GM18508 (cell line): ENCODE results near the gene PABPN1L.

Source experiments
- ATAC-seq: cut with Tn5 transposase; IDR thresholded peaks from one replicate; pipeline ENCODE4 v1.9.1; 2021; ENCODE audit warnings: moderate number of reproducible peaks; ENCODE audit not compliant: insufficient read depth, unreplicated experiment

Gene PABPN1L

DNA sequence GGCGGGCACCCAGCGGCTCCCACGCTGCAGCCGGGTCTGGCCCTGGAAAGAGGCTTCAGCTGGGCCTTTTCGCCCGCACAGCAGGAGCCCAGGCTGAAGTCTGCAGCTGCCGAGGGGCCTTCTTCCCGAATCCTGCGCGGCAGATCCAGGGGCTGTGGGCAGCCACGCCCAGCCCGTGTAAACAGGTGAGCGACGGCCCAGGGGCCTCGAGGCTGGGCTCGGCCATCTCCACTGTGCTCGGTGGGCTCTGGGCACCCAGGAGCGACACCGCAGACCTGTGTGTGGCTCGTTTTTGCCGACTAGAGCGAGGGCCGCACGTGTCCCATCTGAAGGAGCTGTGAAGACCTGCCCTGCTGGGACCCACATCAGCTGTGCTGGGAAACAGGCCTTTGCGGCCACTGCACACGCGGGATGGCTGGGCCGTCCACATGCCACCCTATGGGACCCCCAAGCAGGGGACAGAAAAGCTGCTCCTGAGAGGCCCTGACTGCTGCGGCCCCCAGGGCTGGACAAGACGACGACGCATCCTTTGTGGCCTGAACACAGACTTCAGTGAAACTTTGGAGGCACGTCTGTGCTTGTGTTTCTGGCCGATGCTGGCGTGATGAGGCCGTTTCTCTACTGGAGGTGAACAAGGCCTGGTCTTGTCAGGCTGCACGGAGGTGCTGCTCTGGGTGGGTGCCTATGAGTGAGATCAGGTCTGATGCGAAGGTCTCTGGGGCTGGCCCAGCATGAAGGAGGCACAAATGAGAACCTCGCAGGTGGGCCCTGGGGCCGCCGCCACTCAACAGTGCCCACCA is 49.5 kb downstream of the PABPN1L start:
- no peak for ATAC-seq

DNA sequence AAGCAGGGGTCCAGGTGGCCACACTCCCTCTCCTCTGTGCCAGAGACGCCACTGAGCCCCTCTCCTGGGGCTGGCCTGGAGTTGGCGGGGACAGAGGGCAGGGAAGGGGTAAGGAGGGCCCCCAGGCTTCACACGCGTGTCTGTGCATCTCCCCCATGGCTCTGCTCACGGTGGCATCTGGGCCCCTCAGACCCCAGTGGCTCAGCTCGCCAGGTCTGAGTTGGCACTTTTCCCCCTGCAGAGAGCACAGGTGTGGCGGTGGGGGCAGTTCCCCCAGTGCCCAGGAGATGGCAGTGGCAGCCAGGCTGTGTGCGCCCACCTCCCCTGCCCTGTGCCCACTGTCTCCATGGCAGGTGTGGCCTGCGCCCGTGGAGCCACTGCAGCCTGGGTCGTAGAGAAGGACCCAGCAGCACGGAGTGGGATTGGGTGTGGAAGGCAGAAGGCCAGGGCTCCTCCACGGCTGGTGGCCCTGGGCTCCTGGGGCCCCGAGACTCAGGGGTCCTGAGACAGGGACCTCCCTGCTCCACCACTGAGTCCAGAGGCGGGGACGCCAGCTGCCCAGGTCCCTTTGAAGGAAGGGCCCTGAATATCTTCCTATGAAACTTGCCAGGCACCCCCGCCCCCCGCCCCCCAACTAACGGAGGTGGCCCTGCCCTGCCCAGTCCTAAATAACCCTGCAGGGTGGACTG is 50.4 kb downstream of the PABPN1L start:
- no peak for ATAC-seq

DNA sequence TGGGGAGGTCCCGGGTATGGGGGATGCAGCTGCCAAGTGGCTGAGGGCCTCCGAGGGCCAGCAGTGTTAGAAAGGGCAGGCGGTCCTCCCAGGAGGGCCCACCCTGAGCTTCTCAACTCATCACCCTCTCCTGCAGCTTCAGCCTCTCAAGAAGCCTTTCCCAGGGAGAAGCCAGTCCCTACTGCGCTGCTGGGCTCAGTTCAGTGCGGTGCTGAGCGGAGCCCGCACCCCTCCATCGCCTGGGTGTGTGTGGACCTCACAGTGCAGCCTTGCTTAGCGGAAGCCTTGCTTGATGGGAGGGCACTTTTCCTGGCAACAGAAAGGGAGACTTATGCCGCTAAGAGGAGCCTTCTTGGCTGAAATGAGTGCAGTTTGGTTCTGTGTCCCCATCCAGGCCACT is 51.2 kb downstream of the PABPN1L start:
- ATAC-seq = no peak

DNA sequence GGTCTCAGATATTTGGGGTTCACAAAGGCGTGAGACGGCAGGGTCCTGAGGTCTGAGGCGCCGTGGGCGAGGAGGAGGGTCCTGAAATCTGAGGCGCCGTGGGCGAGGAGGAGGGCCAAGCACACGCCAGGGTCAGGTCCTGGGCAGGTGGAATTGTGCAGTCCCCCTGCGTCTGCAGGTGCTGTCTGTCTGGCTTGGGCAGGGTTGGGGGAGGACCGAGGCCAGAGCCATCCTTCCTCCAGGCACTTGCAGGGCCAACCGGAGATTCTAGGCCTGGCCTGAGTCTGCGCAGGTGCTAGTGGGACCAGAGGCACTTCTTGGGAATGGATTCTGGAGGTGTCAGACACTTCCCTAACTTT is 52.3 kb downstream of the PABPN1L start:
- ATAC-seq = no peak
